Breast epithelium (tissue), 3 donors: ENCODE measurements around the gene GSTO2.

Experiments used
- CTCF ChIP-seq, 3 donors: fragments of 450-650 bp; IDR thresholded peaks; one replicate each; pipeline ENCODE4 v1.5.1; 2016 to 2017; ENCODE audit warnings: antibody characterized with exemption in 3 of 3, mild to moderate bottlenecking in 3 of 3, moderate library complexity in 3 of 3
- POLR2A ChIP-seq: fragments of 450-650 bp; IDR thresholded peaks from one replicate; pipeline ENCODE4 v1.6.1; 2016; ENCODE audit warnings: antibody characterized with exemption, mild to moderate bottlenecking, moderate library complexity
- POLR2AphosphoS5 ChIP-seq, 3 donors: sonication (generic); formaldehyde crosslinking; IDR thresholded peaks; one replicate each; pipeline ENCODE4 v1.6.1; 2017; ENCODE audit warnings: antibody characterized with exemption in 3 of 3

GRCh38 chr10:104321226-104321625 lies 52.2 kb downstream of the GSTO2 start:
- no peak for TF ChIP-seq CTCF (IDR thresholded peaks at IDR 0.05)
- no peak for TF ChIP-seq POLR2A
- no peak for TF ChIP-seq POLR2AphosphoS5 (IDR thresholded peaks at IDR 0.05)
